Fibroblast of lung (primary cell): Measurements from ENCODE around the gene UBR3. TPM values are rescaled to one million over a fixed set of nuclear protein-coding genes. Genes with fewer than 3 reads are reported as not detected.
A peak's percentile ranks its signal among the peaks of the same experiment; 100 is the strongest.

Source experiments
- DNase-seq, 2 donors: peaks; one replicate each; pipeline versions ENCODE4 v3.0.0 to v3.0.0-alpha.2; 2010; ENCODE audit warnings: low read depth in 2 of 2
- H2AFZ ChIP-seq: 2 replicates; pipeline ENCODE4 v1.5.1; 2012; ENCODE audit warnings: low read length, control low read depth, inconsistent platforms
- H3K27ac ChIP-seq: 2 replicates; pipeline ENCODE4 v1.5.1; 2011; ENCODE audit warnings: low read length, control low read depth; ENCODE audit not compliant: insufficient read depth
- H3K27me3 ChIP-seq: 2 replicates; pipeline ENCODE4 v1.5.1; 2011; ENCODE audit warnings: mild to moderate bottlenecking, low read length; ENCODE audit not compliant: control insufficient read depth, insufficient read depth
- H3K36me3 ChIP-seq: 2 replicates; pipeline ENCODE4 v1.5.1; 2011; ENCODE audit warnings: low read length; ENCODE audit not compliant: control insufficient read depth, insufficient read depth
- H3K4me1 ChIP-seq: 2 replicates; pipeline ENCODE4 v1.5.1; 2011; ENCODE audit warnings: low read length; ENCODE audit not compliant: control insufficient read depth, insufficient read depth; ENCODE audit errors: extremely low read depth
- H3K4me2 ChIP-seq: 2 replicates; pipeline ENCODE4 v1.5.1; 2011; ENCODE audit warnings: low read length, control low read depth; ENCODE audit not compliant: insufficient read depth; ENCODE audit errors: extremely low read depth
- H3K4me3 ChIP-seq, 4 experiments: fragments of 200-600 bp in 1 of 4; sonication (generic) in 1 of 4; replicated peaks in 1 of 4; 2 replicates each; pipeline ENCODE4 v1.5.1; 2011 to 2016; ENCODE audit warnings: low read length in 4 of 4, low read depth in 3 of 4, mild to moderate bottlenecking in 3 of 4, control low read depth in 2 of 4, inconsistent platforms in 1 of 4, mixed read lengths in 1 of 4; ENCODE audit not compliant: insufficient read depth in 1 of 4; ENCODE audit errors: control extremely low read depth in 1 of 4
- H3K79me2 ChIP-seq: 2 replicates; pipeline ENCODE4 v1.5.1; 2012; ENCODE audit warnings: mild to moderate bottlenecking, low read length, inconsistent platforms; ENCODE audit not compliant: control insufficient read depth, insufficient read depth
- H3K9ac ChIP-seq: 2 replicates; pipeline ENCODE4 v1.5.1; 2011; ENCODE audit warnings: mild to moderate bottlenecking, low read length, control low read depth; ENCODE audit not compliant: insufficient read depth
- H3K9me3 ChIP-seq: 2 replicates; pipeline ENCODE4 v1.5.1; 2012; ENCODE audit warnings: low read depth, low read length; ENCODE audit not compliant: control insufficient read depth, insufficient read depth
- H4K20me1 ChIP-seq: 2 replicates; pipeline ENCODE4 v1.5.1; 2011; ENCODE audit warnings: low read length; ENCODE audit not compliant: control insufficient read depth, insufficient read depth; ENCODE audit errors: extremely low read depth
- CTCF ChIP-seq, 2 donors: IDR thresholded peaks in 1 of 2; conservative IDR thresholded peaks in 1 of 2; 1 replicate in 1 of 2; 2 replicates in 1 of 2; pipeline ENCODE4 v1.5.1; 2011 to 2012; ENCODE audit warnings: low read length in 2 of 2, control low read depth in 1 of 2, inconsistent platforms in 1 of 2, low read depth in 1 of 2, mild to moderate bottlenecking in 1 of 2
- EZH2 ChIP-seq: IDR thresholded peaks from 2 replicates; pipeline ENCODE4 v1.5.1; 2012; ENCODE audit warnings: low read length, control low read depth, mild to moderate bottlenecking; ENCODE audit errors: missing control alignments
- polyA plus RNA-seq, 2 donors: library from polyadenylated mRNA; depleted of rRNA in 1 of 2; stranded (reverse) in 1 of 2; unstranded in 1 of 2; fragments of >200 nt; gene quantifications; 2 replicates each; pipeline ENCODE4 v1.2.1, GENCODE V29; 2011 to 2012; ENCODE audit warnings: missing spikeins in 1 of 2
- total RNA-seq: library from RNA; depleted of rRNA; stranded (reverse); fragments of >200 nt; gene quantifications from 2 replicates; pipeline ENCODE4 v1.2.1, GENCODE V29; 2014

The UBR3 gene
- total and polyA plus RNA-seq, 2 donors (not counting 1 experiment from before 2014, with no cell fraction given), result 21.7 to 39.5 TPM

DNA sequence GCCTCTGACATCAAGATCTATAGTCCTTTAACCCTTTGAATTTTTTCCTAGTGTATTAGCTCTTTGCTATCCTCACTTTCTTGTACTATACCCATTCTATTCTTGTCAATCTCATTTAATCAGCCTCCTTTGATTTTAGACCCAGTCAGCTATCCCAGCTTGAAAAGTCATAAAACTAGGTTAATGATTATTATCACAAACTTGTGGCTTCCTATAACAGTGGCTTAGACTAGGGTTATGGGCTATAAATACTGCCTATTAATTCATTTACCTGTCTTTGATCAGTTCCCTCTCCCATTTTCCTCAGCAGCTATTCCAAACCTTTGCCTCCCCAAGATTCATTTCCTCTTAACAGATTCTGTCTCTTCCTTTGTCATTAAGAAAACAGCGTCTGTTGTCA, 174.8 kb downstream of the UBR3 start:
- no peaks in the 10 kb centered on the region for H3K79me2 ChIP-seq
- H2AFZ ChIP-seq, result no peak overlapping the region
- H4K20me1 ChIP-seq, result no peaks in the 10 kb centered on the region
- no peak for DNase-seq
- TF ChIP-seq EZH2, result no peak
- TF ChIP-seq CTCF (conservative IDR thresholded peaks at IDR 0.05 in 1 of 2, IDR thresholded peaks at IDR 0.05 in 1 of 2; ENCODE audit: low read depth in 1 of 2, low read length in 2 of 2), result no peak
- no peak overlapping the region for H3K4me3 ChIP-seq
- H3K4me2 ChIP-seq, result no peak overlapping the region
- H3K27me3 ChIP-seq, result no peaks in the 10 kb centered on the region
- no peaks in the 10 kb centered on the region for H3K9me3 ChIP-seq
- no peaks in the 10 kb centered on the region for H3K36me3 ChIP-seq
- H3K9ac ChIP-seq, result no peak overlapping the region
- no peak overlapping the region for H3K27ac ChIP-seq
- H3K4me1 ChIP-seq, result no peaks in the 10 kb centered on the region

- TF ChIP-seq CTCF (conservative IDR thresholded peaks at IDR 0.05 in 1 of 2, IDR thresholded peaks at IDR 0.05 in 1 of 2; ENCODE audit: low read depth in 1 of 2, low read length in 2 of 2) (no peak), EZH2 (no peak)
- no peak for DNase-seq
- Histone ChIP-seq H3K4me3 (no peak overlapping the region), H4K20me1 (no peaks in the 10 kb centered on the region), H3K27ac (no peak overlapping the region), H2AFZ (no peak overlapping the region), H3K79me2 (no peaks in the 10 kb centered on the region), H3K27me3 (no peaks in the 10 kb centered on the region), H3K9ac (no peak overlapping the region), H3K36me3 (no peaks in the 10 kb centered on the region), H3K4me1 (no peaks in the 10 kb centered on the region), H3K9me3 (no peaks in the 10 kb centered on the region), H3K4me2 (no peak overlapping the region)
Observed at GRCh38 chr2:170005702-170006101, 178.4 kb downstream of the UBR3 start.

DNA sequence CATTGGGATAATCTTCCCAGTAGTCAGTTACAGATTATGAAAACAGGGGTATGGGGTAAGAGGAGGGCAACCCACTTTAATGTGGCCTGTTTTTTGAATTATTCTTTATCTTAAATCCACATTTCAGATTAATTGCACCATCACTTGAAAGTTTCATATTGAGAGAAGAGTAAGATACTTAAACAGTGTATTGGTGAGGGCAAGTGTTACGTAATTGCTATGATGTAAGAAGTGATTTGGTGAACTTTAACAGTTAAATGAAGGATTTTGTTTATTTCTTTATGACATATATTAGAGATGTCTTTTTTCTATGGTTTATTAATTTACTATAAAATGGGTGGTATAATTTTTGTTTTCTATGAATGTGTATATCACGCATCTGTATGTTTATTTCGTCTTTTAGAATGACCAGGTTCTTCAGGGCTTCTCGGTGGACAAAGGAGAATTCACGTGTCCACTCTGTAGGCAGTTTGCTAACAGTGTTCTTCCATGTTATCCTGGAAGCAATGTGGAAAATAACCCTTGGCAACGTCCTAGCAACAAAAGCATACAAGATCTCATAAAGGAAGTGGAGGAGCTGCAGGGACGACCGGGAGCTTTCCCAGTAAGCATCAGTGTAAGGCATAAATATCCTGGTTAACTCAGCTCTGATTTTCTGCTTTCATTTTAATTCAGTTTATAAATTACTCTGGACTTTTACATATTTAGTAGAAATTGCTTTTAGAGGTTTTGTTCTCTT, 179.5 kb downstream of the UBR3 start:
- Histone ChIP-seq H4K20me1 (no peaks in the 10 kb centered on the region), H3K4me3 (no peak overlapping the region), H3K27ac (no peak overlapping the region), H3K4me1 (no peaks in the 10 kb centered on the region), H3K27me3 (no peaks in the 10 kb centered on the region), H2AFZ (no peak overlapping the region), H3K4me2 (no peak overlapping the region), H3K36me3 (no peaks in the 10 kb centered on the region), H3K9me3 (no peaks in the 10 kb centered on the region), H3K79me2 (no peaks in the 10 kb centered on the region), H3K9ac (no peak overlapping the region)
- TF ChIP-seq EZH2 (no peak), CTCF (conservative IDR thresholded peaks at IDR 0.05 in 1 of 2, IDR thresholded peaks at IDR 0.05 in 1 of 2; ENCODE audit: low read depth in 1 of 2, low read length in 2 of 2) (no peak)
- peak in 1 of 2 donors; percentile 44 for DNase-seq
